CD4-positive, alpha-beta T cell treated with Interleukin-2 at 100 ng/mL for 4 hours (primary cell): ENCODE measurements around the gene NISCH.
A peak's percentile ranks its signal among the peaks of the same experiment; 100 is the strongest.

Experiments used
- DNase-seq: peaks from one replicate; pipeline ENCODE4 v3.0.0-alpha.2; 2020; ENCODE audit warnings: low spot score

The NISCH gene

DNA sequence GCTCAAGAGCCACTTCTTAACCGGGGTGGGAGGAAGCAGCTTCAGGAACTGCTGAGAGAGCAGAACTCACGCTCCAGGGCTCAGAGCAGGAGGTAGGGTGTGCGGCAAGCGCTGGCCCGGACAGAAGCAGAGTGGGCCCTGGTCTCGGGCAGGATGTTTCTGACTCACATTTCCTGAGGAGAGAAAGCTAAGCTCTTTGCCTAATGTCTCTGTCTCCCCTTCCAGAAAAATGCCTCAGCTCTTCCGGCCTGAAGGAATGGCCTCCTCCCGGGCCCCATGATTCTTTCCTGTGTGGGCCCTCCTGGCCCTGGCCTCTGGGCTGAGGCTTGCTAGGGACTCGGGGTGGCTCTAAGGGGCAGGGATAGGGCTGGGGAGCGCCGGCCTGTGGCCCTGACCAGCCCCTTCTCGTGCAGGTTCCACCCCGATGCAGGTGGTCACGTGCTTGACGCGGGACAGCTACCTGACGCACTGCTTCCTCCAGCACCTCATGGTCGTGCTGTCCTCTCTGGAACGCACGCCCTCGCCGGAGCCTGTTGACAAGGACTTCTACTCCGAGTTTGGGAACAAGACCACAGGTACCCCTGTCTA is 35.6 kb downstream of the NISCH start:
- DNase-seq = no peak

DNA sequence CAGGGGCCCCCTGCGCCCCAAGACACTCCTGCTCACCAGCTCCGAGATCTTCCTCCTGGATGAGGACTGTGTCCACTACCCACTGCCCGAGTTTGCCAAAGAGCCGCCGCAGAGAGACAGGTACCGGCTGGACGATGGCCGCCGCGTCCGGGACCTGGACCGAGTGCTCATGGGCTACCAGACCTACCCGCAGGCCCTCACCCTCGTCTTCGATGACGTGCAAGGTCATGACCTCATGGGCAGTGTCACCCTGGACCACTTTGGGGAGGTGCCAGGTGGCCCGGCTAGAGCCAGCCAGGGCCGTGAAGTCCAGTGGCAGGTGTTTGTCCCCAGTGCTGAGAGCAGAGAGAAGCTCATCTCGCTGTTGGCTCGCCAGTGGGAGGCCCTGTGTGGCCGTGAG is 36.7 kb downstream of the NISCH start:
- DNase-seq = no peak

DNA sequence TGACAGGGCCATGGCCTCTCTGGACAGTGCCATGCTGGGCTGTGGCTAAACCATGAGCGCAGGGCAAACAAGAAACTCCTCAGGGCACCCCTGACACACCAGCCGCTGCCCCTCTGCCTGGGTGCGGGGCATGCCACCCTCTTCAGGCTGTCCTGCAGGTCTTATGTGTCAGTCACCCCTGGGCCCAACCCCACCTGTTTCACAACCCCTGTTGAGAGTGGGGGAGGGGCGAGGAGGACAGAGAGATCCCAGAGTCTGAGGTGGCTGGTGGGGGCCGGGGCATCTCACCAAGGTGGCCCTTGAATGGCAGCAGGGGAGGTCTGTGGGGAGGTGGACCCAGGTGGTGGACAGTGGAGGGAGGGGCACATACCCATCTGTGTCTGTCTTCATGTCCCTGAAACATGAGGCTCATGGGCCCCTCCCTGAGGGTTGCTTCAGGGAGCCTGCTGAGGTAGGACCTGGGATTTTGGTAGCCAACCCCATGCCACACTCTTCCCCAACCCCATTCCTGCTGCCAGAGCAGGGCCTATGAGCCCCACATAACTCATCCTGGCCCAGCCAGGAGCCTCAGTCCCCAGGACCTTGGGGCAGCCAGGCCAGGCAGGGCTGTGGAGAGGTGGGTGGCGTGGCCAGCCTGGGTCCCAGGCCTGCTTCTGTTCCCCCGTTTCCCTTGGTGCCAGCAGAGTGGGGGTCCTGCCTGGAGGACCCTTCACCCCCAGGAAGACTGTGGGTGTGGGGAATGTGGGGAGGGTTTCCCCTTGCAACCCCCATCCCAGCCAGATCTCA is 38.0 kb downstream of the NISCH start:
- DNase-seq = no peak

DNA sequence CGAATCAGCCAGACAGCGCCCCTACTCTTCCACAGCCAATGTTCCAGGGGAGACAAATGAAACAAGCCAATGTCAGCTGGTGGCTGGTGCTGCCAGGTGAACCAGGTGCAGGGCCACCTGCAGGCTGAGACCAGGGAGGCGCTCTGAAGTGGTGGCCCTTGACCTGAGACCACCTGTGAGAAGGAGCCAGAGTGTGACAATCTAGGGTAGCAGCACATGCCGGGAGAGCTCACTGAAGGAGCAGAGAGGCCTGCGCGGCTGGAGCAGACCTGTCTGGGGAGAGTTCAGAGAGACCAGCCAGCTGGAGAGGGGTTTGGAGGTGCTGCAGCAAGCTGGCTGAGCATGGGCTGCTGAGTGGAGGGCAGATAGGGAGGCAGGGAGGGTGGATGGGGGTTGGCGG is 39.0 kb downstream of the NISCH start:
- no peak for DNase-seq

DNA sequence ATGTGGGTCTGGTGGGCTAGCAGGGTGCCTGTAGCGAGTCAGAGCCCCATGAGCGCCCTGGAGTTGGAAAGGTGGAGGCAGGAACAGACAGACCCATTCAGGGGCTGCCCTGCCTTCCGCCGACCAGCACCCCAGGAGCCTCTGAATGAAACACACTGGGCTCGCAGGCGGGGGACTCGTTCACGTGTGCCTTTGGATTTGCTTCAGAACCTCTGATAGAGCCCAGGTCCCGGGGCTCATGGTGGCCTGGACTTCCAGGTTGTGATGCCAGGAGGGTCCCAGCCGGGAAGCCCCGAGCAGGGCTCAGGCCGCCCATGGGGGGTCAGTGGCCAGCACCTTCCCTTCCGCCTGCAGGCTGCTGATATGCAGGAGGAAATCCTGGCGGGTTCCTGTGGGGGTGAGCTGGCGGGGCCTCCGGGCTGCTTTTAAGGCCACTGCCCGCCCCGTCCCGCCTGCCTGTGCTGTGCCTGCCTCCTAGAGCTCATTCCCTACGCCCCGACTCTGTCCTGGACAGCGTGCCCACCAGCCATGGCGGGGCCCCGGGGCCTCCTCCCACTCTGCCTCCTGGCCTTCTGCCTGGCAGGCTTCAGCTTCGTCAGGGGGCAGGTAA is 39.6 kb downstream of the NISCH start, which contains the start of gene STAB1:
Gene STAB1 (plus strand): TSS at position 453 of the 610 bp plus-strand sequence. CDS start 76 bp downstream, at position 529.
- DNase-seq = no peak

DNA sequence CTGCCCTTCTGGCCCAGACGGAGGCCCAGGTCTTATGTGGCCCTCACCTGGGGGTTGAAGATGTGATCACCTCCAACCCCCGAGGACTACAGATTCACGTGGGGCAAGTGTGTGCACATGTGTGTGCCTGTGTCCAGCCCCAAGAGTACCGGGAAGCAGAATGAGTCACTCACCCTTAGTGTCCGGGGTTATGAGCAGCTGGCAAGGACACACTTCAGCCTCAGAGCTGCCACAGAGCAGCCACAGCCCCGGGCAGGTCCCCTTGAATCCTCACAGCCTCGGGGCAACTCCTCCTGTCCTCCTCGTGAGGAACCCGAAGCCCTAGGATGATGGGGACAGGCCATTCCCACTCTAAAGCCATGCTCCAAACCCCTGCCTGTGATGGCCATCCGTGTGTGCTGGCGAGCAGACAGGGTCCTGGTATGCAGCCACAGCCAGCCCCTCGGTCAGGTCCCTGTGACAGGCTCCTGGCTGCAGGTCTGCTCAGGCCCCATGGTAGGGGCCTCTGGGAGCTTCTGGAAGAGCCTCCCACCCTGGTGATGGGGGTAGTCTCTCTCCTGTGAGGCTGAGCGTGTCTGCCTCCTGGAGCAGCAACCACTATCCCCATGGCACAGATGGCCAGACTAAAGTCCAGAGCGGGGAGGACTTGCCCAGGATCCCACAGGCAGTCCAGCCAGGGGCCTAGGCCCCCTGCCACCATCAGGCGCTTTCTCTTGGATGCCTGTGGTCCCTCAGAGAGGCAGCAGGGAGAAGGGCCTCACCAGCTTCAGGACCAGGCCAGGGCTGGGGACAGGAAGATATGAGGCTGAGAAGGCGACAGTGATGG is 40.6 kb downstream of the NISCH start:
- no peak for DNase-seq

DNA sequence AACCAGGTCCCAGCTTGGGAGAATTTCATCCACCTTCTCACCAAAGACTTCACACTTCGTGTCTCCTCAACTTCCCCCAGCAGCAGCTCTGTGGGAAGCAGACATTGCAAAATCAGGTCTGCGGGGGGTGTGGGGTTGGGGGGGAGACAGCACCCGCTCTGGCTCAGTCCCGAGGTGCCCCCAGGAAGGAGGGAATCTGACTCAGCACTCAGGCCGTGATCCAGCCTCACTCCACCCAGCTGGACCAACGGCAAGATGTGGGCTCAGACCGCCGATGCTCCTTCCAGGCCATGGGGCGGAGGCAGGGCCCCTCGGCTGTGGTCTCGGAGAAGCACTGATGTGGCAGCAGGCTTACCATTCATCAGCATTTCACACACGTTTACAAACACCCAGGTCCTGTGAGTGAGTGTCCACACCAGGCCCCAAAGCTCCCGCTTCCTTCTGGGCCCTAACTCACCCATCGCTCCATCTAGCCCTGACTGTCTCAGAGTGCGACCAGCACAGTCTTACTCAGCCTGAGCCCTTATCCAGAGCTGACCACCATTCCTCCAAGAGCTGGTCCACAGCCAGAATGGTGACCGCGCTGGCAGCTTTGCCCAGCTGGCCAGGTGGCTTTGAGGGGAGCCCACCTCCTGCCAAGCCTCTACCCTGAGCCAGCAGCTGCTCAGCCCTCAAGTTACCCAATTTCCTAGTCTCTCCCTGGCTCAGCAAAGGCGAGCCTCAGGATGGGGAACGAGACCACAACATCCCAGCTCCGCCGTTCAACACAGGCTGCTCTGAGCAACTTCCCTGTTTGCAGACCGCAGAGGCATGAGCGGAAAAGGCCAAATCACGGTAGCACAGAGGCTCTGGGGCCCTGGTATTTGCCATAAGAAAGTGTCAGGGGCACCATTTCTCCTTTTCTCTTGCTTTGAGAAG is 43.0 kb downstream of the NISCH start:
- DNase-seq = peak; percentile 11

DNA sequence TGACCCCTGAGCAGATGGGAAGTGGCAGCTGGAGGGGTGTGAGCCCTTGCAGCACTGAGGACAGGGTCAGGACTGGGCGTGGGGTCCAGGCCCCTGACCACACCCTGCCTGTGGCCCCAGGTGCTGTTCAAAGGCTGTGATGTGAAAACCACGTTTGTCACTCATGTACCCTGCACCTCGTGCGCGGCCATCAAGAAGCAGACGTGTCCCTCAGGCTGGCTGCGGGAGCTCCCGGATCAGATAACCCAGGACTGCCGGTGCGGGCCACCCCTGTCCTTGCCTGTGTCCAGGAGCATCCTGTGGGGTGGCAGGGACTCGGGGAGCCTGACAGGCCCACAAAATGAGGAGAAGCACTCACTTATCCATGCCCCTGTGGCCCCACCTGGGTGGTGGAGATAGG is 45.6 kb downstream of the NISCH start:
- DNase-seq = no peak

DNA sequence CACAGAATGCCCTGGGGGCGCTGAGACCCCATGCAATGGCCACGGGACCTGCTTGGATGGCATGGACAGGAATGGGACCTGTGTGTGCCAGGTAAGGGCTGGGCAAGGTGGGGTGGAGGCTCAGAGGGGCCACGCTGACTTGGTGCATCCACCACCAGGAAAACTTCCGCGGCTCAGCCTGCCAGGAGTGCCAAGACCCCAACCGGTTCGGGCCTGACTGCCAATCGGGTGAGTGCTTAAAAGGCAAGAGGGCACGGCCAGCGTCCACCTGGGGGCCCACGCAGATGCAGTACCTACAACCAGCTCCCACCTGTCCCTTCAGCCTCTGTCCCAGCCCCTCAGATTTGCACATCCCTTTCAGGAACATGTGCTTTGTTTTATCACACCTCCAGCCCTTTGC is 46.6 kb downstream of the NISCH start:
- no peak for DNase-seq

DNA sequence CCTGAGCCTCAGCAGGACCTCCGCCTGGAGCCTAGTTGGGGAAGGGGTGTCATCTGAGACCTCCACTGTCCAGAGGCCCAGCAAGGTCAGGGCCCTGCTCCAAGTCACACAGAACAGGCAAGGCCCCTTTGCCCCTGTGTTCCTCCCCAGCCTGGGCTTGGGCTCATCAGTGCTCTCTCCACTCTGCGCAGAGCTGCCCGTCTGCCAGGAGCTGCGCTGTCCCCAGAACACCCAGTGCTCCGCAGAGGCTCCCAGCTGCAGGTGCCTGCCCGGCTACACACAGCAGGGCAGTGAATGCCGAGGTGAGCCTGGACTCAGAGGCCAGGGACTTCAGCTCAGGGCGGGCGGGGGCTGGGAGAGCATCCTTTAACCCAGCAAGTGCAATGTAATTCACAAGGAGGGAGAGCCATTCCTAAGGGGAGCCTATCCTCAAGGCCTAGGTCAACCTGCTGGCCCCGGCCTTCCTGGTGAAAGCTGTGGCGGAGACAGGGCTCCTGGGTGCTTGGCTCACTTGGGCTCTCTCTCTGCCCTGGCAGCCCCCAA is 47.5 kb downstream of the NISCH start:
- DNase-seq = no peak

DNA sequence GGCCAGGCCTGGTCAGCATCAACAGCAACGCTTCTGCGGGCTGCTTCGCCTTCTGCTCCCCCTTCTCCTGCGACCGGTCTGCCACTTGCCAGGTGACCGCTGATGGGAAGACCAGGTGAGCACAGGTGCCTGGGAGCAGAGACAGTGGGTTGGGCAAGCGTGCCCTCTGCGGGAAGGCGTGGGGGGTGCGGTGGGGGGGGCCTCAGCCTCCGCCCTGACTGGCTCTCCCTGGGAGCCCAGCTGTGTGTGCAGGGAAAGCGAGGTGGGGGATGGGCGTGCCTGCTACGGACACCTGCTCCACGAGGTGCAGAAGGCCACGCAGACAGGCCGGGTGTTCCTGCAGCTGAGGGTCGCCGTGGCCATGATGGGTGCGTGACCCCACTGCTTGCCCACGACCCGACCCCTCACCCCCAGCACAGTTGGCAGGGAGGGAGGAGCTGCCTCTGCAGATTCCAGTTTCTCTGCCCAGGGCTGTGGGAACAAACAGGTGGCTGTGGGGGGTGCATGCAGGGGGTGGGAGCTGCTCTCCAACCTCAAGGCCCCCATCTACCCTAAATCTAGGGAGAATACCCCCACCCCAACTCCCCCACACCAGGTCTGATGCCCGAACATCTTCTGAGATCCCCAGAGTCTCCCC is 48.5 kb downstream of the NISCH start:
- DNase-seq = no peak

DNA sequence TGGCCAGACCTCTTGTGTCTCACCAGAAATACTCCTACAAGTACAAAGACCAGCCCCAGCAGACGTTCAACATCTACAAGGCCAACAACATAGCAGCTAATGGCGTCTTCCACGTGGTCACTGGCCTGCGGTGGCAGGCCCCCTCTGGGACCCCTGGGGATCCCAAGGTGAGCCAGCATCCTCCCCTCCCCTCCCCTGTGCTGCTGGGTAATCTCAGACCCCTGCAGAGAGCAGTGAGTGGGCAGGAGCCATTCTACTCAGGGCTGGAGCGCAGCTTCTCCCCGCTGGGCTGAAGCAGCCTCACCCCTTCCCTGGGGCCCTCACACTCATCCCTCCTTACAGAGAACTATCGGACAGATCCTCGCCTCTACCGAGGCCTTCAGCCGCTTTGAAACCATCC is 49.6 kb downstream of the NISCH start:
- DNase-seq = no peak

DNA sequence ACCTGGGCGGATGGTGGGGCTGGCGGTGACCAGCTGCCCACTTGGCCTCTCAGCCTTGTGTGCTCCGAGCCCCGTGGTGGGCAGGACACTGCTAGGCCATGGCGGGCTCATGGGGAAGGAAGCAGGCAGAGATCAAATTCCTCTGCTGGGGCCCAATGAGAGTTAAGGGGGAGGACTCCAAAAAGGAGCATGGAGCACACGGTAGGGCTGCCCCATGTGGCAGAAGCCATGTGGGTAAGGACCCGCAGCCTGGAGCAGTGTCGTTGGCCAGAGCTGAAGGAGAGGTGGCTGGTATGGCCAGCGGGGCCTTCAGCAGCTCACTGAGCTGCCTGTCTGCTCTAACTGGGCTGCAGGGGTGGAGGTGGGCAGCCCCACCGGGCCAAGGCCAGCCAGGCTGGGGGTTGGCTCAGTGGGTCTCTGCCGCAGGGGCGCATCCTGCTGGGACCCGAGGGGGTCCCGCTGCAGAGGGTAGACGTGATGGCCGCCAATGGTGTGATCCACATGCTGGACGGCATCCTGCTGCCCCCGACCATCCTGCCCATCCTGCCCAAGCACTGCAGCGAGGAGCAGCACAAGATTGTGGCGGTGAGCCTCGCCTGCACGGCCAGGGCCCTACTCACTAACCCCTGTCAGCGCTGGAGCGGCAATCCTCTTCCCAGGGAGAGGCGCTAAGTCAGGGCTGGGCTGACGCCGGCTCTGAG is 51.0 kb downstream of the NISCH start:
- no peak for DNase-seq

DNA sequence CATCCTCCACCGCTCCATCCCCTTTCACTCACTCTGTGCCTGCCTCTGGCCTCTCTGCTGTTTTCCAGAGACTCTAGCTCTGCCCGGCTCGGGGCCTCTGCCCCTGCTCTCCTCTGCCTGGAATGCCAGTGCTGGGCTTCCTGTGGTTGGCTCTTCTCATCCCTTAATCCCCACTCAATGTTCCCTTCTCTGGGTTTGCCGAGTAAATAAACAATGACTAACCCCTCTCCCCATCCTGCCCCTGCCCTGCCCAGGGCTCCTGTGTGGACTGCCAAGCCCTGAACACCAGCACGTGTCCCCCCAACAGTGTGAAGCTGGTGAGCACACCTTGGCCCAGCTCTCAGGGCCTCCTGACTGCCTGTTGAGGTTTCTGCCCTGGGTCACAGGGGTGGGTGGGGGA is 52.0 kb downstream of the NISCH start:
- no peak for DNase-seq

DNA sequence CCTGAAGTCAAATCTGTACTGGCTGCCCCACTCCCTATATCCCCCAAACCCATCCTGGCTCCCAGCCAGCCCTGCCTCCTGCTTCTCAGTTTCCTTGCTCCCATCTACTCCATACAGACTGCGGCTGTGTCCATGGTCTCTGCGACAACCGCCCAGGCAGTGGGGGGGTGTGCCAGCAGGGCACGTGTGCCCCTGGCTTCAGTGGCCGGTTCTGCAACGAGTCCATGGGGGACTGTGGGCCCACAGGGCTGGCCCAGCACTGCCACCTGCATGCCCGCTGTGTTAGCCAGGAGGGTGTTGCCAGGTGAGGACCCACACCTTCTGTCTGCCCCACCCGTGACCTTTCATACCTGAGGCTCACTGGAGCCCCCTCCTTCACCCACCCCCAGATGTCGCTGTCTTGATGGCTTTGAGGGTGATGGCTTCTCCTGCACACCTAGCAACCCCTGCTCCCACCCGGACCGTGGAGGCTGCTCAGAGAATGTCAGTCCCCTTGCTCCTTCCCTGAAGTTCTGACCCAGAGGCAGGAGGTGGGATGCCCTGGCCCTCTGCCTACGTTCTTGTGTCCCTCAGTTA is 54.4 kb downstream of the NISCH start:
- DNase-seq = no peak

DNA sequence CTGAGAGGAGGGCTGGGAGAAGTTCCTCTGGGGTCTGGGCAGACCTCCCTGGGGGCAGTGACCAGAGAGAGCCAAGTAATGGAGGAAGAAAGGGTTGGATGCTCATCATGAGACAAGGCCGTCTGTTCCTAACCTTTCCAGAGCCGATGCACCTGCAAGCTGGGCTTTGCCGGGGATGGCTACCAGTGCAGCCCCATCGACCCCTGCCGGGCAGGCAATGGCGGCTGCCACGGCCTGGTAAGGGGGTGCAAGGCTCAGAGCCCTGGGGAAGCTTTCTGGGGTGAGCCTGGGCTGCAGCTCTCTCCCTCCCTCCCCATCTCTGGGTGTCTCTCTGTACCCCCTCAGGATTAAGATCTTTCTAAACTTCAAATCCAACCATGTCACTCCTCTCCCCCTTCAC is 56.1 kb downstream of the NISCH start:
- no peak for DNase-seq

DNA sequence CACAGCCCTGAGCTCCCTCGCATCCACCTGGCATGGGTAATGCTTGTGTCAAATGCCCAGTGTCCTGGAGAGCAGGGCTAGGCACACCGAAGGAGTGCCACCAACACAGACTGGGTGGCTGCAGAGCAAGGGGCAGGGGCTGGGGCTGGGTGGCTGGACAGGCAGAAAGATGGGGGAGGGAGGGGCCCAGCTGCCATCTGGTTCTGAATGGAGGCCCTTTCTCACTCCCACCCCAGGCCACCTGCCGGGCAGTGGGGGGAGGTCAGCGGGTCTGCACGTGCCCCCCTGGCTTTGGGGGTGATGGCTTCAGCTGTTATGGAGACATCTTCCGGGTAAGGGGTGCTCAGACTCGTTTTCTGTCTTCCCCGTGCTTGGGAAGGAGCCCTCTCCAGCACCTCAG is 56.7 kb downstream of the NISCH start:
- DNase-seq = no peak

DNA sequence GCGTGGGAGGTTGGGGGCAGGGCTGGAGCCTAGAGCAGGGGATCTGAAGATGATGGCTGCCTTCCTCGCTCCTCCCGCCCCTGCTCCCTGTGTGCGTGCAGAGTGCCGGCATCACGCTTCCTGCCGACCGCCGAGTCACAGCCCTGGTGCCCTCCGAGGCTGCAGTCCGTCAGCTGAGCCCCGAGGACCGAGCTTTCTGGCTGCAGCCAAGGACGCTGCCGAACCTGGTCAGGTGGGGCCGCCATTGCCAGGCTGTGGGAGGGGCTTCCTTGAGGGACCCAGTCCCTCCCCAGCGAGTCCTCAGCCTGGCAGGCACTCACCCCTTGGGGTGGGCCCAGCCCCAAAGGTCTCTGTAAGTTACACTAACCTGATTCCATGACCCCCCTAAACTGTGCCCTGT is 57.3 kb downstream of the NISCH start:
- no peak for DNase-seq

DNA sequence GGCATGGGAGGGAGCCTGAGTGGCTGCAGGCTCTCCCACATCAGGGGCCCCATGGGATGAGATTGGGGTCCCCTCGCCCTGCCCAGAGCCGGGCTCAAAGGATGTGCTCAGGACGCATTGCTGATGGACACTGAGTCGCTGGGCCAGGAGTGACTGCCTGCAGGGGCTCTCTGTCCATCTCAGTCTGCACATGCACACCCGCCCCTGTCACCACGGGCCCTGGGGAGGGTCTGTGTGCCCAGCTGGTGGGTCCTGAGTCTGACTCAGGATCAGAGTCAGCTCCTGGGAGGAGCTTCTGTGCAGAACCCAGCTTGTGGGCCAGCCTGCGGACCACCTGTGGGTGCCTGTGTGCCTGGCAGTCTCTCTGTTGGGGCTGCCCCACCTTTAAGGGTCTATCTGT is 57.9 kb downstream of the NISCH start:
- no peak for DNase-seq

DNA sequence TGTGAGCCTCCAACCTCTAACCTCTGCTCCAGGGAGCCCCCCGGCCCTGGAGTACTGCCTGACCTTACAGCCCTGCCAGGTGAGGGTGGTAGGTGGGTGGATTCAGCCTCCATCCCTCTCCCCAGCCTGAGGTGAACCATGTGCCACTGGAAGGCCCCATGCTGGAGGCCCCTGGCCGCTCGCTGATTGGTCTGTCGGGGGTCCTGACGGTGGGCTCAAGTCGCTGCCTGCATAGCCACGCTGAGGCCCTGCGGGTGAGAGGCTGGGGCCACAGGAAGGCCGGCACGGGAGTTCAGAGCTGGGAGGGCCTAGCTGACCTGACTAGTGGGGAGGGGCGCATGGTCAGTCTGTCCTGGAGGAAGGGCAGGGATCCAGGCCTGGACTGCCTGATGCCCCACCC is 59.2 kb downstream of the NISCH start:
- DNase-seq = no peak
